SK-N-SH treated with all-trans-retinoic acid at 6 μM for 48 hours (cell line): ENCODE measurements around the gene OR4K2.

ENCODE experiments used
- ARNTL ChIP-seq: fragments of 450-650 bp; formaldehyde crosslinking; IDR thresholded peaks from 2 replicates; pipeline ENCODE4 v1.5.0; 2020; ENCODE audit warnings: low read depth, mild to moderate bottlenecking, moderate library complexity, borderline replicate concordance
- BACH2 ChIP-seq: fragments of 250-450 bp; sonication (Bioruptor Pico); IDR thresholded peaks from 2 replicates; pipeline ENCODE4 v1.9.0; 2021; ENCODE audit warnings: mild to moderate bottlenecking, borderline replicate concordance
- ISL1 ChIP-seq: fragments of 250-450 bp; sonication (Bioruptor Pico); IDR thresholded peaks from 2 replicates; pipeline ENCODE4 v2.1.2; 2022; ENCODE audit warnings: mild to moderate bottlenecking, moderate library complexity
- RARB ChIP-seq: fragments of 250-450 bp; sonication (Bioruptor Pico); IDR thresholded peaks from 2 replicates; pipeline ENCODE4 v1.8.0; 2021; ENCODE audit warnings: mild to moderate bottlenecking, moderate library complexity
- ZC3H10 ChIP-seq: fragments of 250-450 bp; sonication (Bioruptor Pico); IDR thresholded peaks from 2 replicates; pipeline ENCODE4 v1.5.1; 2021; ENCODE audit warnings: mild to moderate bottlenecking, moderate library complexity
- ZFP3 ChIP-seq: fragments of 250-450 bp; sonication (Bioruptor Pico); IDR thresholded peaks from 2 replicates; pipeline ENCODE4 v1.5.0; 2020; ENCODE audit warnings: mild to moderate bottlenecking, moderate library complexity
- ZFP30 ChIP-seq: fragments of 450-650 bp; formaldehyde crosslinking; IDR thresholded peaks from 2 replicates; pipeline ENCODE4 v1.5.0; 2022; ENCODE audit warnings: mild to moderate bottlenecking, moderate library complexity
- ZNF565 ChIP-seq: fragments of 450-650 bp; formaldehyde crosslinking; conservative IDR thresholded peaks from 2 replicates; pipeline ENCODE4 v1.5.0; 2020; ENCODE audit warnings: low read depth, mild to moderate bottlenecking, moderate library complexity
- TF ChIP-seq, protein P1 (sequence below): fragments of 250-450 bp; sonication (Bioruptor Pico); IDR thresholded peaks from 2 replicates; pipeline ENCODE4 v1.8.0; 2020; ENCODE audit warnings: mild to moderate bottlenecking, moderate library complexity, borderline replicate concordance

DNA sequence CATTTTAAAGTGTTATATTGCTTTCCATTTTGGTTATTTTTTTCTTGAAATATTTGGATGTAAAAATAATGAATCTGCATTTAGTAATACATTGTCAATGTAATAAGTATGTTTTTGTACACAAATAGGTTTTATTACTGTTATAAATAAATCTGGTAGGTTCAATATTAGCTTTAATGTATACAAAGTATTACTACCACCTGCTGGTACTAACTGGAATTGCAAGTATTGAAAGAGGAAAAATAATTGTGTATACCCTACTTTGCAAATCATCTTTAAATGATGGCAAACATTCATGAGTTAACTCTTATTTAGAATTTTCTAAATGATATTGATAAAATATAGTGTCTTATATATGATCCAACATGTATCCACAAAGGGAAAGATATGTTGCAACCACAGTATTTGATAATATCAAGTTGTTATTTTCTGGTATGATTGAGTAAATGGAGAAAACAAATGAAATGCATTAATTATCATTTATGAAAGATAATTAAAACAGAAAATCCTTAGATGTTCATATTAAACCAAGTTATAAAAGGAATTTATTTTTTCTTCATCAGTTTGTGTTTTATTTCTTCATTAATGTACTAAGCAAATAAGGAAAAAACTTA is 3.2 kb downstream of the OR4K2 start:
- TF ChIP-seq ARNTL (no peak), ZNF565 (CRISPR knock-in tag) (no peak), BACH2 (no peak), ZFP30 (CRISPR knock-in tag) (no peak), ZC3H10 (no peak), ISL1 (CRISPR knock-in tag) (no peak), RARB (no peak), ZFP3 (CRISPR knock-in tag) (no peak)
- TF ChIP-seq, protein P1, sequence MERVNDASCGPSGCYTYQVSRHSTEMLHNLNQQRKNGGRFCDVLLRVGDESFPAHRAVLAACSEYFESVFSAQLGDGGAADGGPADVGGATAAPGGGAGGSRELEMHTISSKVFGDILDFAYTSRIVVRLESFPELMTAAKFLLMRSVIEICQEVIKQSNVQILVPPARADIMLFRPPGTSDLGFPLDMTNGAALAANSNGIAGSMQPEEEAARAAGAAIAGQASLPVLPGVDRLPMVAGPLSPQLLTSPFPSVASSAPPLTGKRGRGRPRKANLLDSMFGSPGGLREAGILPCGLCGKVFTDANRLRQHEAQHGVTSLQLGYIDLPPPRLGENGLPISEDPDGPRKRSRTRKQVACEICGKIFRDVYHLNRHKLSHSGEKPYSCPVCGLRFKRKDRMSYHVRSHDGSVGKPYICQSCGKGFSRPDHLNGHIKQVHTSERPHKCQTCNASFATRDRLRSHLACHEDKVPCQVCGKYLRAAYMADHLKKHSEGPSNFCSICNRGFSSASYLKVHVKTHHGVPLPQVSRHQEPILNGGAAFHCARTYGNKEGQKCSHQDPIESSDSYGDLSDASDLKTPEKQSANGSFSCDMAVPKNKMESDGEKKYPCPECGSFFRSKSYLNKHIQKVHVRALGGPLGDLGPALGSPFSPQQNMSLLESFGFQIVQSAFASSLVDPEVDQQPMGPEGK (CRISPR knock-in tag): no peak
